SKM-1 (cell line): ENCODE results near the gene CLRN3.

Experiments used
- DNase-seq: peaks from one replicate; lab custom pipeline; 2025; ENCODE audit not compliant: unreplicated experiment; lab: John Stamatoyannopoulos, UW

CLRN3 gene

GRCh38 chr10:127849921-127850320, 42.8 kb downstream of the CLRN3 start:
- no peak for DNase-seq

- DNase-seq, result no peak
These were observed 43.5 kb downstream of the CLRN3 start for GRCh38 chr10:127849224-127849623.

- no peak for DNase-seq
These were observed 44.5 kb downstream of the CLRN3 start for GRCh38 chr10:127848226-127848625.

- no peak for DNase-seq
These were observed 47.0 kb downstream of the CLRN3 start for GRCh38 chr10:127845756-127846155.

GRCh38 chr10:127840884-127841283, 51.9 kb downstream of the CLRN3 start:
- DNase-seq, result no peak

GRCh38 chr10:127836966-127837365, 55.8 kb downstream of the CLRN3 start:
- no peak for DNase-seq

- no peak for DNase-seq
These were observed 56.6 kb downstream of the CLRN3 start for GRCh38 chr10:127836176-127836575.

GRCh38 chr10:127834791-127835190, 58.0 kb downstream of the CLRN3 start:
- DNase-seq, result no peak

- no peak for DNase-seq
These were observed 58.5 kb downstream of the CLRN3 start for GRCh38 chr10:127834221-127834620.

- DNase-seq, result no peak
These were observed 58.9 kb downstream of the CLRN3 start for GRCh38 chr10:127833804-127834203.

- no peak for DNase-seq
These were observed 60.2 kb downstream of the CLRN3 start for GRCh38 chr10:127832501-127832900.

- no peak for DNase-seq
These were observed 62.3 kb downstream of the CLRN3 start for GRCh38 chr10:127830414-127830813.
